SK-N-SH treated with all-trans-retinoic acid at 6 μM for 48 hours (cell line): Measurements from ENCODE around the gene L3HYPDH.

Source experiments
- OSR1 ChIP-seq: fragments of 250-450 bp; sonication (Bioruptor Pico); IDR thresholded peaks from 2 replicates; pipeline ENCODE4 v1.8.0; 2022; ENCODE audit warnings: moderate library complexity, mild to moderate bottlenecking, inconsistent platforms
- PATZ1 ChIP-seq: fragments of 250-450 bp; sonication (Bioruptor Pico); IDR thresholded peaks from 2 replicates; pipeline ENCODE4 v1.8.0; 2020; ENCODE audit warnings: mild to moderate bottlenecking, moderate library complexity, borderline replicate concordance
- PPARA ChIP-seq: fragments of 250-450 bp; sonication (Bioruptor Pico); IDR thresholded peaks from 2 replicates; pipeline ENCODE4 v1.5.0; 2020; ENCODE audit warnings: mild to moderate bottlenecking, borderline replicate concordance
- TOX ChIP-seq: fragments of 250-450 bp; sonication (Bioruptor Pico); IDR thresholded peaks from 2 replicates; pipeline ENCODE4 v1.8.0; 2021; ENCODE audit warnings: mild to moderate bottlenecking, moderate library complexity, borderline replicate concordance
- TSHZ2 ChIP-seq: fragments of 250-450 bp; sonication (Bioruptor Pico); IDR thresholded peaks from 2 replicates; pipeline ENCODE4 v1.5.0; 2020; ENCODE audit warnings: mild to moderate bottlenecking, moderate library complexity
- ZC3H10 ChIP-seq: fragments of 250-450 bp; sonication (Bioruptor Pico); IDR thresholded peaks from 2 replicates; pipeline ENCODE4 v1.5.1; 2021; ENCODE audit warnings: mild to moderate bottlenecking, moderate library complexity
- ZFP3 ChIP-seq: fragments of 250-450 bp; sonication (Bioruptor Pico); IDR thresholded peaks from 2 replicates; pipeline ENCODE4 v1.5.0; 2020; ENCODE audit warnings: mild to moderate bottlenecking, moderate library complexity
- TF ChIP-seq, protein P1 (sequence below): fragments of 250-450 bp; sonication (Bioruptor Pico); IDR thresholded peaks from 2 replicates; pipeline ENCODE4 v1.5.1; 2020; ENCODE audit warnings: low read depth, mild to moderate bottlenecking, moderate library complexity

GRCh38 chr14:59460378-59460777 lies 23.8 kb downstream of the L3HYPDH start:
- TF ChIP-seq OSR1 (CRISPR knock-in tag): no peak
- TF ChIP-seq PPARA: no peak
- TF ChIP-seq, protein P1, sequence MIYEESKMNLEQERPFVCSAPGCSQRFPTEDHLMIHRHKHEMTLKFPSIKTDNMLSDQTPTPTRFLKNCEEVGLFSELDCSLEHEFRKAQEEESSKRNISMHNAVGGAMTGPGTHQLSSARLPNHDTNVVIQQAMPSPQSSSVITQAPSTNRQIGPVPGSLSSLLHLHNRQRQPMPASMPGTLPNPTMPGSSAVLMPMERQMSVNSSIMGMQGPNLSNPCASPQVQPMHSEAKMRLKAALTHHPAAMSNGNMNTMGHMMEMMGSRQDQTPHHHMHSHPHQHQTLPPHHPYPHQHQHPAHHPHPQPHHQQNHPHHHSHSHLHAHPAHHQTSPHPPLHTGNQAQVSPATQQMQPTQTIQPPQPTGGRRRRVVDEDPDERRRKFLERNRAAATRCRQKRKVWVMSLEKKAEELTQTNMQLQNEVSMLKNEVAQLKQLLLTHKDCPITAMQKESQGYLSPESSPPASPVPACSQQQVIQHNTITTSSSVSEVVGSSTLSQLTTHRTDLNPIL (CRISPR knock-in tag): no peak
- TF ChIP-seq PATZ1 (CRISPR knock-in tag): no peak
- no peak for TF ChIP-seq TOX (CRISPR knock-in tag)
- no peak for TF ChIP-seq TSHZ2 (CRISPR knock-in tag)
- no peak for TF ChIP-seq ZFP3
- TF ChIP-seq ZC3H10: no peak
